Erythroblast (primary cell): Measurements from ENCODE around the gene PELO.

Experiments
- DNase-seq, 2 experiments: peaks; one replicate each; lab custom pipeline; 2025; lab: John Stamatoyannopoulos, UW
- GATA1 ChIP-seq: IDR thresholded peaks from 2 replicates; pipeline ENCODE4 v1.6.1; 2011; ENCODE audit warnings: low read depth, mild to moderate bottlenecking, control low read depth, low read length, moderate library complexity
- POLR2A ChIP-seq: IDR thresholded peaks from 2 replicates; pipeline ENCODE4 v1.6.1; 2011; ENCODE audit warnings: mild to moderate bottlenecking, low read length

PELO gene

GRCh38 chr5:52783226-52783959 lies 4.3 kb upstream of the PELO start:
- DNase-seq: no peak
- no peak for TF ChIP-seq POLR2A
- TF ChIP-seq GATA1: no peak

- no peak for DNase-seq
- TF ChIP-seq GATA1: no peak
- no peak for TF ChIP-seq POLR2A
Measured at GRCh38 chr5:52784737-52785136, 3.0 kb upstream of the PELO start.

GRCh38 chr5:52786391-52786790 lies 1.3 kb upstream of the PELO start:
- DNase-seq: no peak

GRCh38 chr5:52786949-52787599 lies 642 bp upstream of the PELO start:
- TF ChIP-seq POLR2A (no peak), GATA1 (no peak)
- peak in 1 of 2 experiments; percentile 17 for DNase-seq

More at GRCh38 chr5:52786391-52786790, 1.3 kb upstream of the PELO start:
- TF ChIP-seq GATA1 (no peak), POLR2A (no peak)

GRCh38 chr5:52788505-52788821 lies 747 bp downstream of the PELO start:
- DNase-seq: no peak
- no peak for TF ChIP-seq GATA1
- TF ChIP-seq POLR2A: no peak

- DNase-seq: no peak
- no peak for TF ChIP-seq POLR2A
- no peak for TF ChIP-seq GATA1
Measured at GRCh38 chr5:52789378-52789777, 1.7 kb downstream of the PELO start.

GRCh38 chr5:52789851-52790250 lies 2.1 kb downstream of the PELO start:
- TF ChIP-seq POLR2A (no peak), GATA1 (no peak)
- no peak for DNase-seq

GRCh38 chr5:52791366-52791765 lies 3.6 kb downstream of the PELO start:
- no peak for DNase-seq
- TF ChIP-seq POLR2A (no peak), GATA1 (no peak)

- TF ChIP-seq GATA1 (no peak), POLR2A (no peak)
- no peak for DNase-seq
Measured at GRCh38 chr5:52794519-52794918, 6.8 kb downstream of the PELO start.

- no peak for DNase-seq
- TF ChIP-seq GATA1 (no peak), POLR2A (no peak)
Measured at GRCh38 chr5:52796031-52796430, 8.3 kb downstream of the PELO start.

GRCh38 chr5:52796516-52797103 lies 8.9 kb downstream of the PELO start:
- TF ChIP-seq GATA1 (no peak), POLR2A (no peak)
- DNase-seq: no peak

- no peak for DNase-seq
- TF ChIP-seq GATA1 (no peak), POLR2A (no peak)
Measured at GRCh38 chr5:52798938-52799337, 11.2 kb downstream of the PELO start.

GRCh38 chr5:52799358-52799982 lies 11.8 kb downstream of the PELO start:
- DNase-seq: peak in 1 of 2 experiments; percentile 64
- no peak for TF ChIP-seq POLR2A
- TF ChIP-seq GATA1: no peak

GRCh38 chr5:52799983-52800393 lies 12.3 kb downstream of the PELO start:
- peak; percentile 94 to 96 for DNase-seq
- peak; percentile 79 for TF ChIP-seq POLR2A
- TF ChIP-seq GATA1: no peak
